NOMO-1 treated with dmso at 0.1 percent for 144 hours (cell line): ENCODE measurements around the gene ELMO1.
A peak's percentile ranks its signal among the peaks of the same experiment; 100 is the strongest.

Experiments used
- DNase-seq: peaks from one replicate; lab custom pipeline; 2025; ENCODE audit not compliant: unreplicated experiment; lab: John Stamatoyannopoulos, UW

ELMO1 gene

DNA sequence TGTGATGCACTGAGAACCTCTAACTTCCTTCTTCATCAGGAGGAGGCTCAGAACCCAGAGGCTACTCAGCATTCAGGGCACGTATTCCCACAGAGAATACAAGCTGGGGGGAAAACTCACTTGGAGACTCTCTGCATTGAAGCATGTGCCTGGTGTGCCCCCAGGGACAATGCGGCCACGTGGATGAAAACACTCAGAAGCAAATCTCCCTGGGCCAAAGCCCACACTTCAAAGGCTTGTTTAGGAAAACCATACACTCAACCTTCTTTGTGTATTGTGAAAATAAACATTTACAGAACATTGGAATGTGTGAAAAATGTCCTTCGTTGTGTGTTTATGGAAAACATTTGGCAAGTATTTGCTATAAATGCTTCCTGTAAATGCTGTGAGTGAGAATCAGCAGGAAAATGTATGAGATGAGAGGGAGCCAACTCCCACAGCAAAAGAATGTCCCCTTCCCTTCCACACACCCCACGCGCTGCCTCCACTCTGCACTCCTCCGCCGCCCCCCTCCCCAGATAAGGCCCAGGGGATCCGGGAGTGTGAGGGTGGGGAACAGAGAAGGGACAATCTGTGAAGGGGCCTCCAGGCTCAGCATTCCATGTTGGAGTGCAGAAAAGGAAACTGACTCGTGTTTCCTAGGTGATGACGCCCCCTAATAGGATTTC is 339.5 kb downstream of the ELMO1 start:
- DNase-seq, result no peak

DNA sequence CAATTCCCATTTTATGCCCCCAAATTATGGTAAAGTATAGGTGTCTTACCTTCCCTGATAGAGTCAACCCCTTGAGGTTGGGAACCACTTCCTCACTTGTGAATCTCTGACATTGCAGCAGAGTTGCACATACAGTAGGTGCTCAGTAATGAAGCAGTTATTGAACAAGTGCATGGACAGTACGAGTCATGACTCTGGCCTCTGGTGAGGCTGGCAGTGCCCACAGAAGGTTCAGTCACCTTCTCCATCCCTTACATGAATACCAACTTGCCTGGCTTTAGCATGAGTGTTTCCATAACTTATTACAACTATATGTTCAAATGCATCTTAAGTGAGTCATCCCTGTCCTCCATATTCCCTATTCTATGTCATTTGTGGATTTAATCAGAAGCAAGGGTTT is 340.0 kb downstream of the ELMO1 start:
- DNase-seq, result no peak

DNA sequence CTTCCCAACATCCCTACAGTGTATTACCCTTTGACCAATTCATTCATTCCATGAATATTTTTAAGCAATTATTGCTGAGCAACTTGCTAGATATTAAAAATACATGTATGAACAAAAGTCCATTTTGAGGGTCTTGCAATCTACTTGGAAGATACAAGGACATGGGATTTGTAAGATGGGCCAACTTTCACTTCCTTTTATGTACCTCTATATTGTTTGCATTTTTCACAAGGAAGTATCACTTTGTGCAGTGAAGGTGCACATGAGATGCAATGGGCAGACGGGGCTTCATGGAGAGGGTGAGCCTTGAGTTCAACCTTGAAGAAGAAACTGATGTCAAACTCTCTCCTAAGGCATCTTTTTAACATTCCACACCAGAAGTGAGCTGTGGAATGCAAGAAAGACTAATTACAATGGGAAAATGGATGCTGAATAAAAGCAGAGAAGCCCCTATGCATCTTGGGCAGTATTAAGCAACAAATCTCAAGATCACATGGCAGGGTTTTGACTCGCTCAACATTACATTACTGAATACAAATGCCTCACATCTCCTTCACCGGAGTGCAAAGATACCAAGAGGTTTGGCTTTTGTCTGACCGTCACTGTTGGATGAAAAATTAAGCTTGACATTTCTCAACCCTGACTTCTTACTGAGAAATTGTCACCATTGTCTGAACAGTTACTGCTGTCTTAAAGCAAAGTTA is 341.5 kb downstream of the ELMO1 start:
- no peak for DNase-seq

DNA sequence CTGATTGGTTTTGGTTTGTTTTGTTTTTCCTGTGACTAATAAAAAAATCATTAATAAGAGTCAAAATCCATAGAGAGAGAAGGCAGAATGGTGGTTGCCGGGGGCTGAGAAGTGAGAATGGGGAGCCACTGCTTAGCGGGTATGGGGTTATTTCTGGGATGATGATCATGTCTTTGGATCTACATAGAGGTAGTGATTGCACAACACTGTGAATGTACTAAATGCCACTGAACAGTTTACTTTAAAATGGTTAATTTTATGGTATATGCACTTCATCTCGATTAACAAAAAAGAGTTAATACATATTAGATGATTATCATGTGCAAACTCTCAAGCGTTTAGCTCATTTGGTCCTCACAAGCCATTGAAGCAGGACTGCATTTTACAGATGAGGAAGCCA is 342.9 kb downstream of the ELMO1 start:
- no peak for DNase-seq

DNA sequence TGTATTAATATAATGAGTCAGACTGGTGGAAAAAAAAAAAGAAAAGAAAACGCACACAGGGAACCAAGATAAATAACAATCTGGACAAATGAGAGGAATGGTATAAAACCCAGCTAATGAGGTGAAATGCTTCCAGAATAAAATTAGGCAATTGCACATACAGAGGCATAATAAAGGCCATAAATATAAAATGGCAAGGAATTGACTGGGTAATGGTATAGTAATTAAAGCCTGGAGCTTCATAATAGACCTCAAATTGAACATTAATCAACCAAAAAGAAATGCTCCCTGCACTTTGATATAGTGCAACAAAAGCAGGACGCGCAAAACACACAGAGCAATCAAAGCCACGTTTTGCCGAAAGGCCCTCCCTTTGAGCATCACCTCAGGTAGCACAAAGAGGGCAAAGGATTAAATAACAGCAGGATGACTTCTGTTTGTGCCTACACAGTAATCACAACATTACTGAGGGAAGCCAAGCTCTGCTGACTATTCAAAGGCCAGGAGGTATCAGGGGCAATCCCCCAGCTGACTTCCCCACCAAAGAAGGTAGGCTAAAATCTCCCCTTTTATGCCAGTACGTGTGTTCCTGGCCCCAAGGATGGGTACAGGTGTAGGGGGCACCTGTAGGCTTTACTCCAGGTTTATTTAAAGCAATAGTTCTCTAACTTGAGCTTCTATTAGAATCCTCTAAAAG is 343.7 kb downstream of the ELMO1 start:
- no peak for DNase-seq

DNA sequence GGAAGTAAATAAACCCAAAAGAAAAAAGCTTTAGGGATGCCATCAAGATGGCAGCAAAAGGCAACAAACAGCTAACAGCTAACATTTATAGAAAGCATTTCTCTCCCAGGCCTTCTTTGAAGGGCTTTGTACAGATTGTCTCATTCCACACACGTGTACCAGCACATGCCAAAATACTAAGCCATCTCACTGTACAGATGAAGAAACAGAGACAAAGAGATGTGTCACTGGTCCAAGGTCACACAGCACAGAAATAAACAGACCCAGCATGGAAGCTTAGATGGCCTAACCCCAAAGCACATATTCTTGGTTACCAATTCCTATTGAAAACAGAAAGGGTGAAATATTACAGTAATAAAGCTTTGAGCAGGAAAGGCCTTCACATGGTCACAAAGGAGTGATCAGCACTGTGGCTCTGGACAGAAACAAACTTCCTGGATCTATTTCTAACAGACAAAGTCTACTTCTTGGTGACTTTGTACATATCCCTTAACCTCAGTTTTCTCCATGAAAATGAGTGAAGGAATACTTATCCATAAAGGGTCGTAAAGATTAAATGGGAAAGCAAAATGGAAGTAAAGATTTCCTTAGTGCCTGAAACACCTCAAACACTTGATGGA is 346.0 kb downstream of the ELMO1 start:
- DNase-seq, result no peak

DNA sequence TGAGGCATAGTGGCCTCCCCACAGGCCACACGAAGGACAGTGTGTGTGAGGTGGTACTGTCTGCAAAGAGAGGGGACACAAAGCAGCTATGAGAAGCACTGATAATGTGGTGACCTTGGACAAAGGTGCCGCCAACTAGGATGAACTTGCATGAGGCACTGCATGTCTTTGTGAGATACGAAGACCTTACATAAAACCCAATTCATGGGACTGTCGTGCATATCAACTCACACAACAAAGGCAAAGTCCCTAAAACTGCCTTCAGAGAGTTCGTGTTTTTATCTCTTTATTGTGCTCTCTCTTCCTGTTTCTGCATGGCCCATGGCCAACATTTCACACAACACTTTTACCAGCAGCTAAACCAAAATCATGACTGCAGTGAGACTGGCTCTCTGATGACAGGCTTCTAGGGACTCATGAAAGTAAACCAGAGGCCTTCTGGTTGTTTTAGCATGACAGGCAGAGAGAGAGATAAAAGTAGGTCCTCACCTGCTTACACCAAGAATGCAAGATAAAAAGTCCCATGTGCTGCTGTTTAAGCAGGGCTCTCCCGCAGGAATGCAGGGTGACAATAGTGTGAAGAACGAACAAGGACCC is 347.8 kb downstream of the ELMO1 start:
- peak; percentile 2 for DNase-seq

DNA sequence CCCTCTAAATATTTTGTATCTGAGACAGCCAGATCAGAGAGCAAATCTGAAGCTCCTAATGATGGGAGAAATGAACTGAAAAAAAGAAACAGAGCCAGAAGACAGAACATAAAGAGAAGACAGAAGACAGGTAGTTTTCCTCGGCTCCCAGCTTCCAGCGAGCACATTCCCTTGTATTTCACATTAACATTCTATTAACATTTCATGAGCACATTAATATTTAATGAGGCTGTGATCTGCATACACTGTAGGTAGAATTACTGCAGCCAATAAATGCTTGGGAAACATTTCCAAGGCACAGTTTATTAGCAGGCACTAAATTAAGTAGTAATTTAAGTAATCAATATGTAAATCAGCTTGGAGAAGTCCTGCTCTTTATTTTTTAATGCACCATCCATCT is 349.9 kb downstream of the ELMO1 start:
- no peak for DNase-seq

DNA sequence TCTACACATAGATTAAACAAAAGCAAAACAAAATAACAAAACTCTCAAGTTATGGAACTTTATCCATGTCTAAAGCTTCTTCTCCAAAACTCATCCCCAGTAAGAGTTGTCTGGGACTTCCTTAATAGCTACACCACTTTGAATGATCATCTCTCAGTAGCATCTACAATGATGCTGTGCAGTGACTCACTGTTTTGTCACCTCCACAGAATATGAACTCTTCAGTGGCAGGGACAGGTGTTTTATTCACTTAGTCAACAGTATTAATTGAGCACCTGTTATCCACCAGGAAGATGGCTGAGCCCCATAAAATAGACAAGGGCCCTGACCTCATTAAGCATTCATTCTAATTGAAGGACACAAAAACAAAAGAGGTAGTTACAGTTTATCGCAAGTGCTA is 350.7 kb downstream of the ELMO1 start:
- DNase-seq, result no peak

DNA sequence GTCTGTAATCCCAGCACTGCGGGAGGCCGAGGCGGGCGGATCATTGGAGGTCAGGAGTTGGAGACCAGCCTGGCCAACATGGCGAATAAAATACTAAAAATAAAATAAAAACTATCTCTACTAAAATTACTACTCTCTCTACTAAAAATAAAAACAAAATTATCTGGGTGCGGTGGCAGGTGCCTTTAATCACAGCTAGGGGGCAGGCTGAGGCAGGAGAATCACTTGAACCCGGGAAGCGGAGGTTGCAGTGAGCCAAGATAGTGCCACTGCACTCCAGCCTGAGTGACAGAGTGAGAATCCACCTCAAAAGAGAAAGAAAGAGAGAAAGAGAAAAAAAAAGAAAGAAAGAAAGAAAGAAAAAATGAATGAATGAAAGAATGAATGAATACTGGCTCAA is 351.4 kb downstream of the ELMO1 start:
- DNase-seq, result no peak

DNA sequence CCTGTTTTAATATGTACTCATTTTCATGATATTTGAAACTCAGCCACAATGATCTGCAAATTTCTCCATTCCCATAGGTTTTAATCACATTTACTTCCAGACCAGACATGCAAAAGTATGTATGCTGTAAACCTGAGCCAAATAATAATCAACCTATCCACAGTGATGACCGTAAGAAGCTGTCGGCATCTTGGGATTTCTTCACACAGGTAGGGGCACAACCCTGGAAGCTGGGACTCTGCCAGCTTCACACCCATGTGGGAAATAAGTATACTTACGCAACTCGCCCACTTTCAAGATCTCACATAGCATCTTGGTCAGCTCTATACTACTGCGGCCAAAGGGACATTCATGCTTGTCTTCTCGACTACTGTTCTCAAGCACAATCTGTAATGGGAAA is 352.3 kb downstream of the ELMO1 start:
- DNase-seq, result no peak

DNA sequence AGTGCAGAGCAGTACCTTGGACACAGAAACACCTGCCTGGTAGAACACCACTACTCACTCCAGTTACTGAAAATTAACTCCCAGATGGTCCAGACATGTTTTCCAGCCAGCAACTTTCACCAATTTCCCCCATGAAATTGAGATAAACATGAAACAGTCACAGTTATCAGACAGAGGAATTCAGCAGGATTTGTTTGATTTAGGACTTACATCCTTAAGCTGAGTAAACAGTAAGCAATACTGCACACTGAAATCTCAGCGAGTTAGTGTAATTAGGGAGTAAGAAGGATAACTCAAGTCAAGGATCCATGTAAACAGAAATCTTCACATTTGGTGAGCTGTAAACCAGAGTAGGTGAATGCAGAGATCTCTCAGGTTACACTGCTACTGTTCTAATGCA is 353.5 kb downstream of the ELMO1 start:
- DNase-seq, result no peak

DNA sequence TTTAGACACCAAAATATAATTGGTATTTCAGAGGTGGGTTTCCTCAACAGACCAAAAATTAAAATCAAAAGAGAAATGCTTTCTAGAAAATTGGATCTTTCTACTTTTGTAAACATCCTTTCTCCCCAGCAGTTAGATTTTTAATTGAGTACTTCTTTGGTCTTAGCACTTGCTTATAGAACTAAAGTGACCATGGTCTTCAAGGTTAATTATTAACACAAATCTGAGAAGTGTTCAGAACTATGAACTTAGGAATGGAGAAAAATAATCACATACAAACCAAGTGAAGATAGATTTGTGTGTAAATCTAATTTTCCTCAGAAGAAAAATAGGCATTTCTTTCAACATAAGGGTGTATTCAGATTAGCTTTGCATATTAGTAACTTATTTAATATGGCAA is 355.4 kb downstream of the ELMO1 start:
- no peak for DNase-seq

DNA sequence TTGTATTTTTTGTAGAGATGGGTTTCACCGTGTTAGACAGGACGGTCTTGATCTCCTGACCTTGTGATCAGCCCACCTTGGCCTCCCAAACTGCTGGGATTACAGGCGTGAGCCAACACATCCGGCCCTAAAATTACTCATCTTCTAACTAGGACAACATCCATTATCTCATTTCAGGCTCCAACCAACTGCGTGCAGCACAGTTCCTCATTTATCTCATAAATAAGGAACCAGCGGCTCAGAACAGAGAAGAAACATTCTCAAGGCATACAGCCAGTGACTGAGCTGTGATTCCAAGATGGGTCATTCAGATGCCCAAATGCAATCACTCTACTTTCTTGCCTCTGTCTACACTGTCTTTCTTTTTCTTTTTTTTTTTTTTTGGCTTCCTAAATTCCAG is 356.1 kb downstream of the ELMO1 start:
- DNase-seq, result peak; percentile 74

DNA sequence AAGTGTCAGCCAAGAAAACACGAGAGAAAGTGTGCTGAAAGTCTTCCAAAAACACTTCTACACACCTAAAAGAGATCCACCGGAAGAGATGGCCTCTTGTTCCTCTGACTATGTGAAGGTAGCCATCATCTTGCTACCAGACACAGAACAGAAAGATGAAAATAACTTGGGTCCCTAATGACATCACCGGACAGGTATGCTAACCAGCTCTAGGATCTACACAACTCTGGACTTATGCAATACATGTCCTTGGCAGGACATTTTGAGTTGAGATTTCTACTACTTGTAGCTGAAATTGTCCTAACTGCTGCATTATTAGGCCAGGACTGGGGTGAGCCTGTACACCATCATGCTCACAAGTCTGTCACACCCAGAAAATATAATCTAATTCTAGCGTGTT is 358.7 kb downstream of the ELMO1 start:
- no peak for DNase-seq

DNA sequence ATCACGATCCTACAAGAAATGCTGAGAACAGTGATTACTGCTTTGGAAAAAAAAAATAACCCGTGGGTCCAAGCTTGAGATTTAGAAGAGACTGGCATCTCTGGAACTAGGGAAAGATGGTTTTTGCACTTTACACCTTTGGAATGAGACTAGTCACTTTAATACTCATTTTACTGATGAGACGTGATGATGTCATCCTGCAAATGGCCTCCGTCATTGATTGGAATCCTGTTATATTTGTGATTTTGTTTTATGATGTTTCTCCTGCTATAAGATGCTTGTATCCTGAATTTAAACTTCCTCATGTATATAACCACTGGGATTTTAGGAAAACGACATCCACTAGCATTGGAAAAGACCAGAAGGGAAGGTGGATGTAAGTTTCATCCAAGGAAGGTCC is 363.1 kb downstream of the ELMO1 start:
- DNase-seq, result no peak

DNA sequence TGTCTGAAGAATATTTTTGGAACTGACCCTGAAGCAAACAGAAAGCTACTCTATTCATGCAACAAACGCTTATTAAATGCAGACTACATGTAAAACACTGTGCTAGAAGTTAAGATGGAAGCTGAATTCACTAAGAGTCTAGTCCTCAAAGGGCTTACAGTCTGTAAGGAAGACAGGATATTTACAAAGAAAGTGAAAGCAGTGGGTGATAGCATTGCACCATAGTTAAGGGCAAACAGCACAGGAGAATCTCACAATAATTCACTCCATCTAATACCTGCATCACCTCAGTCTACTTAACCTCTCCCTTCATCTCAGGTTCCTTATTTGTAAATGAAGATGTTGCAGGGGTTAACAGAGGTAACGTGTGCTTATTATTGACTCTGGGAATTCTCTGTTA is 364.4 kb downstream of the ELMO1 start:
- no peak for DNase-seq

DNA sequence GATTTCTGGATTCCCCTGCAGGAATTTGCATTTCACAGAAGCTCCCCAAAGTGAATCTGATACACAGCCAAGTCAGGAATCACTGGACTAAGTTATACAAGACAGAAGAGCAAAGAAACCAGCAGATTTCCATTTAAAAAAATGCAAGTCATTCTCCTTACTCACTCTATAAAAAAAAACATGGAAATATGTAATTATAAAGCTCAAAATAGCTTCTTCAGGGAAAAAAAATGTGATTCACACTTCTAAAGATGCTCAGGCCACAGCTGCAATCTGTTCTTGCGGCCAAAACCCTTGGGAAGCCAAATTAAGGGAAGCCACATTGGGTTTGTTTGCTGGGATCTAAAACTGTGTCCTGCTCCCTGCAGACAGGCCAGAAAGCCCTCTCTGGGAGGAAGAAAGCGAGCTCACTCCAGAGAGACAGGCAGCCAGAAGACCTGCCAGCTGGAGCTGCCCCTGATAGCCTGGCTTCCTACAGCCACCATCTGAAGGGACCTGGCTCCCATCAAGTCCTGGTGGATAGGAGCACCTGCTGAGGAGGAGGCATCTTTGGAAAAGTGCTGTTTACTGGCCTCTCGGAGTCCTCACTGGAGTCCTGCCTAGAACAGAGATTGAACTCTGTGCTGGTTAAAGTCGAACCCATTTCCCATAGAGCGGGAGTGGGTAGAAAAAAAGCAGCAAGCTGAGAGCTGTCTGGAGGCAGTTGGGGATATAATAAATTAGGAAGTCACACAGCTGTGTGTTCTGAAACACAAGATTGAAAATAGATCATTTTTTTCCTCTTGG is 365.2 kb downstream of the ELMO1 start:
- no peak for DNase-seq

DNA sequence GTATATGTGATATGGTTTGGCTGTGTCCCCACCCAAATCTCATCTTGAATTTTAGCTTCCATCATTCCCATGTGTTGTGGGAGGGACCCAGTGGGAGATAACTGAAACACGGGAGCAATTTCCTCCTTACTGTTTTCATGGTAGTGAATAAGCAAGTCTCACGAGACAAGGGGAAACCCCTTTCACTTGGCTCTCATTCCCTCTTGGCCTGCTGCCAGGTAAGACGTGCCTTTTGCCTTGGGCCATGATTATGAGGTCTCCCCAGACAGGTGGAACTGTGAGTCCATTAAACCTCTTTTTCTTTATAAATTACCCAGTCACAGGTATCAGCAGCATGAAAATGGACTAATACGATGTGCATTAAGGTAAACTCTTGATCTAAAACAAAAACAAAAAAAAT is 367.2 kb downstream of the ELMO1 start:
- DNase-seq, result no peak

DNA sequence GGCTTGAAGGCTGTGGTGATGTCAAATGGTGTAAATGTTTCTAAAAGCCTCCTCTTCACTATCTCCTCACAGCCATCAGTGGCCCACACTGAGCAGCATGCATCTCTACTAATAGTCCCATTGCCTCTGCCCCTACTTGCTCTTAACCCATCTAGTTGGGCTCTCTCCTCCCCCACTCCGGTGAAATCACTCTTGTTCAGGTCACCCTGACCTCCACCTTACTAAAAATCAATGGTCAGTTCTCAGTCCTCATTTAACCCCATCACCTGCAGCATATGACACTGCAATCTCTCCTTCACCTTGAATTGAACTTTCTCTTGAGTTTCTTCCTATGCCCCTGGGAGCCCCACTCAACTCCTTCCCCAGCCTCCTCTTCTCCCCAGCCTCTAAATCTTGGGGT is 369.2 kb downstream of the ELMO1 start:
- DNase-seq, result no peak

DNA sequence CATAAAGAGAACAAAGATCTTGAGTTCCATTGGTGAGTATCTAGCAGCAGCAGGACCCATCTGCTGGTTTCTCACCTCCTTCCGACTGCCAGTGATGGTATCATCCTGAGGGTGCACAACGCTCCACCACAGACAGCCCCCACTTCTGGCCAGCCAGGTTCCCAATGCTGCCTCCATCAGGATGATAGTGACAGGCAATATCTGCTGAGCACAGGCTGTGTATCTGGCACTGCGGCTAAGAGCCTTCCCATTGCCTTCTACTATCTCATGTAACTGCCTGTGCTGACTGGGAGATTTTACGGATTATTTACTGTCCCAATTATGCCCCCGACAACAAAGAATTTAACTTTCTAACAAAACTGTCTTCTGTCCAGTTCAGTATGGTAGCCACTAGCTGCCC is 372.0 kb downstream of the ELMO1 start:
- DNase-seq, result no peak
